ENCODE data around the gene FOXC1. TPM values are rescaled to one million over a fixed set of nuclear protein-coding genes. Genes with fewer than 3 reads are reported as not detected.

Gene FOXC1
- total RNA-seq, 1 experiment from 2014 or later, result 7.3 TPM

GRCh38 chr6:1617466-1618310 is 8.0 kb downstream of the FOXC1 start:
- no TSS peak for BruUV-seq (replicated peaks)
- Histone ChIP-seq H3K9me2 (replicated peaks; ENCODE audit: low read length) (no peaks in the 10 kb centered on the region), H3K4me2 (ENCODE audit: low read length) (no peak overlapping the region), H3K36me3 (ENCODE audit: low read depth, low read length) (no peaks in the 10 kb centered on the region), H3F3A (ENCODE audit: low read length, unreplicated experiment) (no peaks in the 10 kb centered on the region), H2AFZ (ENCODE audit: low read length) (no peak overlapping the region), H3K4me3 (ENCODE audit: low read length) (no peak overlapping the region), H3K4me1 (ENCODE audit: insufficient read depth, low read length) (no peaks in the 10 kb centered on the region), H3K27me3 (ENCODE audit: low read length) (no peaks in the 10 kb centered on the region), H3K27ac (ENCODE audit: low read length) (no peak overlapping the region), H4K20me1 (ENCODE audit: low read length) (peaks cover 9% of the 10 kb centered on the region), H3K9ac (ENCODE audit: low read length) (no peak overlapping the region), H3K79me2 (ENCODE audit: low read length) (peaks cover 22% of the 10 kb centered on the region), H3K9me3 (ENCODE audit: low read length) (no peaks in the 10 kb centered on the region)
- ATAC-seq, result no peak
- no peak for DNase-seq
- CTCF ChIA-PET, result no interaction called here
- intact Hi-C loops (cut with micrococcal nuclease), result no loop called here
- POLR2A ChIA-PET (ENCODE audit: unreplicated experiment), result interaction anchor here (0.6 kb wide), 1 partner anchor 303 kb away, joined by 5 read pairs; no protein-coding TSS in a partner anchor
- no peak for TF ChIP-seq EZH2phosphoT487 (IDR thresholded peaks at IDR 0.05; ENCODE audit: borderline replicate concordance, low read length)
- TF ChIP-seq EZH2 (IDR thresholded peaks at IDR 0.05; ENCODE audit: low read length, unreplicated experiment), result no peak
- TF ChIP-seq CTCF (conservative IDR thresholded peaks at IDR 0.05; ENCODE audit: low read depth, low read length), result no peak

GRCh38 chr6:1618311-1619097 is 8.8 kb downstream of the FOXC1 start:
- H2AFZ ChIP-seq (ENCODE audit: low read length), result no peak overlapping the region
- H3K27ac ChIP-seq (ENCODE audit: low read length), result no peak overlapping the region
- ChIA-PET POLR2A (ENCODE audit: unreplicated experiment) (no interaction called here), CTCF (no interaction called here)
- DNase-seq (no peak), ATAC-seq (no peak)
- intact Hi-C loops (cut with micrococcal nuclease), result no loop called here
- no peak for TF ChIP-seq EZH2 (IDR thresholded peaks at IDR 0.05; ENCODE audit: low read length, unreplicated experiment)
- TF ChIP-seq EZH2phosphoT487 (IDR thresholded peaks at IDR 0.05; ENCODE audit: borderline replicate concordance, low read length), result no peak
- TF ChIP-seq CTCF (conservative IDR thresholded peaks at IDR 0.05; ENCODE audit: low read depth, low read length), result no peak
- no peaks in the 10 kb centered on the region for H3K9me3 ChIP-seq (ENCODE audit: low read length)
- no peaks in the 10 kb centered on the region for H3F3A ChIP-seq (ENCODE audit: low read length, unreplicated experiment)
- BruUV-seq (replicated peaks), result no TSS peak
- H3K79me2 ChIP-seq (ENCODE audit: low read length), result peaks cover 13% of the 10 kb centered on the region
- H3K9me2 ChIP-seq (replicated peaks; ENCODE audit: low read length), result no peaks in the 10 kb centered on the region
- no peaks in the 10 kb centered on the region for H3K36me3 ChIP-seq (ENCODE audit: low read depth, low read length)
- no peak overlapping the region for H3K9ac ChIP-seq (ENCODE audit: low read length)
- H3K4me3 ChIP-seq (ENCODE audit: low read length), result no peak overlapping the region
- no peaks in the 10 kb centered on the region for H3K4me1 ChIP-seq (ENCODE audit: insufficient read depth, low read length)
- H4K20me1 ChIP-seq (ENCODE audit: low read length), result peaks cover 5% of the 10 kb centered on the region; the same call in 1 of the 2 replicates
- no peaks in the 10 kb centered on the region for H3K27me3 ChIP-seq (ENCODE audit: low read length)
- no peak overlapping the region for H3K4me2 ChIP-seq (ENCODE audit: low read length)
